Measurements from ENCODE around the gene BTBD2. TPM values are rescaled to one million over a fixed set of nuclear protein-coding genes. Genes with fewer than 3 reads are reported as not detected.

BTBD2 gene
- total and polyA plus RNA-seq, 2 of the 13 experiments (the other 11 are each of a cell fraction or from before 2014, with no cell fraction given): 28.1 to 45.3 TPM

DNA sequence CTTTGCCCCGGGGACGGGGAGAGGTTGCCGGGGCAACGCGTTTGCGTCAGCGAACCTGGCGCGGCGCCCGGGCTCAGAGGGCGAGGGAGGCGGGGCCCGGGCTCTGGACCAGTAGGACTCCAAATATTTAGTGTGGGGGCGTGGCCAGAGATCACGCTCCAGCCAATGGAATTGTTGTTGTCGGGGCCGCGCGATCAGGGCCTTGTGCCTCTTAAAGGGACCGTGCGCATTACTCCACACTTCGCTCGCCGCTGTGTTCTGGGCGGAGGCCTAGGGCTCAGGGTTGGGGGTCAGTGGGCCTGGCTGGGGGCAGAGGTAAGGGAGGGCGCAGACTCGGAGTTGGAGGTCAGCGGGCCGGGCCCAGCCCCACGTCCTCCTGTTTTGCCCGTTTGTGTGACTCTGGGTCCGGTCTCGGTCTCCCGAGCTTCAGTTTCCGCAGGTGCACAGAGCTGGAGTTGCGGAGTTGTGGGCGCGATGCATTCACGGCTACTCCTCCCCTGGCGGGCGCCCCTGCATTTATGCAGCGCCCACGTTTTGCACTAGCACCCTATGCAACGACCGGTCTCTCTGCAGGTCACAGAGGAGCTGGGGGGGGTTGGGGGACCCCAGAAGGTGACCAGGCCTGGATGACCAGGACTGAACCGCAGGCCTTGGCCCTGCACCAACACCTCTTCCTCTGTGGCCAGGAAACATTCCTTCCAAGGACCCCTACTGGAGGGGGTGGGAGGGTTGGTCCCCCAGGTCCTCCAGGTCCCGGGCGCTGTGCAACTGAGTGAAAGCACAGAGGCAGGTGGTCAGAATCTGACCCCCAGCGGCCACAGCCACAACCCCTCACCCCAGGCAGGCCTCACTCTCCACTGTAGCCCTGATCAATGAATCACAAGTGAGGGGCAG, 46.2 kb upstream of the BTBD2 start (continued):
- TF ChIP-seq, protein P1, sequence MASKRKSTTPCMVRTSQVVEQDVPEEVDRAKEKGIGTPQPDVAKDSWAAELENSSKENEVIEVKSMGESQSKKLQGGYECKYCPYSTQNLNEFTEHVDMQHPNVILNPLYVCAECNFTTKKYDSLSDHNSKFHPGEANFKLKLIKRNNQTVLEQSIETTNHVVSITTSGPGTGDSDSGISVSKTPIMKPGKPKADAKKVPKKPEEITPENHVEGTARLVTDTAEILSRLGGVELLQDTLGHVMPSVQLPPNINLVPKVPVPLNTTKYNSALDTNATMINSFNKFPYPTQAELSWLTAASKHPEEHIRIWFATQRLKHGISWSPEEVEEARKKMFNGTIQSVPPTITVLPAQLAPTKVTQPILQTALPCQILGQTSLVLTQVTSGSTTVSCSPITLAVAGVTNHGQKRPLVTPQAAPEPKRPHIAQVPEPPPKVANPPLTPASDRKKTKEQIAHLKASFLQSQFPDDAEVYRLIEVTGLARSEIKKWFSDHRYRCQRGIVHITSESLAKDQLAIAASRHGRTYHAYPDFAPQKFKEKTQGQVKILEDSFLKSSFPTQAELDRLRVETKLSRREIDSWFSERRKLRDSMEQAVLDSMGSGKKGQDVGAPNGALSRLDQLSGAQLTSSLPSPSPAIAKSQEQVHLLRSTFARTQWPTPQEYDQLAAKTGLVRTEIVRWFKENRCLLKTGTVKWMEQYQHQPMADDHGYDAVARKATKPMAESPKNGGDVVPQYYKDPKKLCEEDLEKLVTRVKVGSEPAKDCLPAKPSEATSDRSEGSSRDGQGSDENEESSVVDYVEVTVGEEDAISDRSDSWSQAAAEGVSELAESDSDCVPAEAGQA (IDR thresholded peaks at IDR 0.05; ENCODE audit: low read depth): no peak; the same call in 1 of the 2 replicates
- TF ChIP-seq, protein P1 (CRISPR knock-in tag; IDR thresholded peaks at IDR 0.05; ENCODE audit: borderline replicate concordance): no peak
- TF ChIP-seq, protein P2, sequence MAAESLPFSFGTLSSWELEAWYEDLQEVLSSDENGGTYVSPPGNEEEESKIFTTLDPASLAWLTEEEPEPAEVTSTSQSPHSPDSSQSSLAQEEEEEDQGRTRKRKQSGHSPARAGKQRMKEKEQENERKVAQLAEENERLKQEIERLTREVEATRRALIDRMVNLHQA (CRISPR knock-in tag; IDR thresholded peaks at IDR 0.05): no peak
- TF ChIP-seq ZNF562 (CRISPR knock-in tag; IDR thresholded peaks at IDR 0.05; ENCODE audit: borderline replicate concordance) (no peak), ZSCAN25 (CRISPR knock-in tag; IDR thresholded peaks at IDR 0.05) (no peak; the same call in 1 of the 2 replicates), RXRB (CRISPR knock-in tag; IDR thresholded peaks at IDR 0.05; ENCODE audit: borderline replicate concordance) (no peak; the same call in 1 of the 2 replicates), ZNF850 (CRISPR knock-in tag; conservative IDR thresholded peaks at IDR 0.05) (no peak)
- TF ChIP-seq, protein P3, sequence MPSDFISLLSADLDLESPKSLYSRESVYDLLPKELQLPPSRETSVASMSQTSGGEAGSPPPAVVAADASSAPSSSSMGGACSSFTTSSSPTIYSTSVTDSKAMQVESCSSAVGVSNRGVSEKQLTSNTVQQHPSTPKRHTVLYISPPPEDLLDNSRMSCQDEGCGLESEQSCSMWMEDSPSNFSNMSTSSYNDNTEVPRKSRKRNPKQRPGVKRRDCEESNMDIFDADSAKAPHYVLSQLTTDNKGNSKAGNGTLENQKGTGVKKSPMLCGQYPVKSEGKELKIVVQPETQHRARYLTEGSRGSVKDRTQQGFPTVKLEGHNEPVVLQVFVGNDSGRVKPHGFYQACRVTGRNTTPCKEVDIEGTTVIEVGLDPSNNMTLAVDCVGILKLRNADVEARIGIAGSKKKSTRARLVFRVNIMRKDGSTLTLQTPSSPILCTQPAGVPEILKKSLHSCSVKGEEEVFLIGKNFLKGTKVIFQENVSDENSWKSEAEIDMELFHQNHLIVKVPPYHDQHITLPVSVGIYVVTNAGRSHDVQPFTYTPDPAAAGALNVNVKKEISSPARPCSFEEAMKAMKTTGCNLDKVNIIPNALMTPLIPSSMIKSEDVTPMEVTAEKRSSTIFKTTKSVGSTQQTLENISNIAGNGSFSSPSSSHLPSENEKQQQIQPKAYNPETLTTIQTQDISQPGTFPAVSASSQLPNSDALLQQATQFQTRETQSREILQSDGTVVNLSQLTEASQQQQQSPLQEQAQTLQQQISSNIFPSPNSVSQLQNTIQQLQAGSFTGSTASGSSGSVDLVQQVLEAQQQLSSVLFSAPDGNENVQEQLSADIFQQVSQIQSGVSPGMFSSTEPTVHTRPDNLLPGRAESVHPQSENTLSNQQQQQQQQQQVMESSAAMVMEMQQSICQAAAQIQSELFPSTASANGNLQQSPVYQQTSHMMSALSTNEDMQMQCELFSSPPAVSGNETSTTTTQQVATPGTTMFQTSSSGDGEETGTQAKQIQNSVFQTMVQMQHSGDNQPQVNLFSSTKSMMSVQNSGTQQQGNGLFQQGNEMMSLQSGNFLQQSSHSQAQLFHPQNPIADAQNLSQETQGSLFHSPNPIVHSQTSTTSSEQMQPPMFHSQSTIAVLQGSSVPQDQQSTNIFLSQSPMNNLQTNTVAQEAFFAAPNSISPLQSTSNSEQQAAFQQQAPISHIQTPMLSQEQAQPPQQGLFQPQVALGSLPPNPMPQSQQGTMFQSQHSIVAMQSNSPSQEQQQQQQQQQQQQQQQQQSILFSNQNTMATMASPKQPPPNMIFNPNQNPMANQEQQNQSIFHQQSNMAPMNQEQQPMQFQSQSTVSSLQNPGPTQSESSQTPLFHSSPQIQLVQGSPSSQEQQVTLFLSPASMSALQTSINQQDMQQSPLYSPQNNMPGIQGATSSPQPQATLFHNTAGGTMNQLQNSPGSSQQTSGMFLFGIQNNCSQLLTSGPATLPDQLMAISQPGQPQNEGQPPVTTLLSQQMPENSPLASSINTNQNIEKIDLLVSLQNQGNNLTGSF (CRISPR knock-in tag; IDR thresholded peaks at IDR 0.05): no peak
- TF ChIP-seq, protein P4, sequence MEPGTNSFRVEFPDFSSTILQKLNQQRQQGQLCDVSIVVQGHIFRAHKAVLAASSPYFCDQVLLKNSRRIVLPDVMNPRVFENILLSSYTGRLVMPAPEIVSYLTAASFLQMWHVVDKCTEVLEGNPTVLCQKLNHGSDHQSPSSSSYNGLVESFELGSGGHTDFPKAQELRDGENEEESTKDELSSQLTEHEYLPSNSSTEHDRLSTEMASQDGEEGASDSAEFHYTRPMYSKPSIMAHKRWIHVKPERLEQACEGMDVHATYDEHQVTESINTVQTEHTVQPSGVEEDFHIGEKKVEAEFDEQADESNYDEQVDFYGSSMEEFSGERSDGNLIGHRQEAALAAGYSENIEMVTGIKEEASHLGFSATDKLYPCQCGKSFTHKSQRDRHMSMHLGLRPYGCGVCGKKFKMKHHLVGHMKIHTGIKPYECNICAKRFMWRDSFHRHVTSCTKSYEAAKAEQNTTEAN (CRISPR knock-in tag; conservative IDR thresholded peaks at IDR 0.05): 0 out of 2 replicates have a peak, but pooled peaks have one; percentile 2
- TF ChIP-seq, protein P5, sequence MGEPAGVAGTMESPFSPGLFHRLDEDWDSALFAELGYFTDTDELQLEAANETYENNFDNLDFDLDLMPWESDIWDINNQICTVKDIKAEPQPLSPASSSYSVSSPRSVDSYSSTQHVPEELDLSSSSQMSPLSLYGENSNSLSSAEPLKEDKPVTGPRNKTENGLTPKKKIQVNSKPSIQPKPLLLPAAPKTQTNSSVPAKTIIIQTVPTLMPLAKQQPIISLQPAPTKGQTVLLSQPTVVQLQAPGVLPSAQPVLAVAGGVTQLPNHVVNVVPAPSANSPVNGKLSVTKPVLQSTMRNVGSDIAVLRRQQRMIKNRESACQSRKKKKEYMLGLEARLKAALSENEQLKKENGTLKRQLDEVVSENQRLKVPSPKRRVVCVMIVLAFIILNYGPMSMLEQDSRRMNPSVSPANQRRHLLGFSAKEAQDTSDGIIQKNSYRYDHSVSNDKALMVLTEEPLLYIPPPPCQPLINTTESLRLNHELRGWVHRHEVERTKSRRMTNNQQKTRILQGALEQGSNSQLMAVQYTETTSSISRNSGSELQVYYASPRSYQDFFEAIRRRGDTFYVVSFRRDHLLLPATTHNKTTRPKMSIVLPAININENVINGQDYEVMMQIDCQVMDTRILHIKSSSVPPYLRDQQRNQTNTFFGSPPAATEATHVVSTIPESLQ (CRISPR knock-in tag; conservative IDR thresholded peaks at IDR 0.05): no peak

All from HepG2 (cell line).